GM23248 (cell line): ENCODE data around the gene SWAP70.

Experiments used
- EZH2 ChIP-seq: fragments of 200-600 bp; sonication (generic); IDR thresholded peaks from 2 replicates; pipeline ENCODE4 v1.6.1; 2018; ENCODE audit warnings: antibody characterized with exemption, mild to moderate bottlenecking; ENCODE audit not compliant: insufficient read depth, poor library complexity, severe bottlenecking
- EZH2phosphoT487 ChIP-seq: fragments of 200-600 bp; sonication (generic); IDR thresholded peaks from 2 replicates; pipeline ENCODE4 v1.6.1; 2018; ENCODE audit warnings: antibody characterized with exemption, moderate library complexity, mild to moderate bottlenecking, low read depth; ENCODE audit not compliant: insufficient read depth

DNA sequence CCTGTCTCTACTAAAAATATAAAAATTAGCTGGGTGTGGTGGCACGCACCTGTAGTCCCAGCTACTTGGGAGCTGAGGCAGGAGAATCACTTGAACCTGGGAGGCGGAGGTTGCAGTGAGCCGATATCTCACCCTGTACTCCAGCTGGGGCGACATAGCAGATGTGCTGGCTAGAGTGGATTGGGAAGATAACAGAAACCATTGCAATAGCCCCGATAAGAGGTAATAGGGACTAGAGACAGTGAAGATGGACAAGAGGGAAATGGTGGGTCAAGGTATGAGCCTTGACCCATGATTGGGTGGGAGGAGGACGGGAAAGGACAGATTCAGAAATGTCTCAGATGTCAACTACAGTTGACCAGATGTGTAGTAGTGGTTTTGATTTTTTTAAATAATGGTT lies 6.1 kb downstream of the SWAP70 start:
- TF ChIP-seq EZH2phosphoT487 (no peak), EZH2 (no peak)
